ENCODE data around the gene SLC25A19. TPM values are rescaled to one million over a fixed set of nuclear protein-coding genes. Genes with fewer than 3 reads are reported as not detected.

Gene SLC25A19
- total RNA-seq, 1 experiment from 2014 or later, result 29.8 TPM

DNA sequence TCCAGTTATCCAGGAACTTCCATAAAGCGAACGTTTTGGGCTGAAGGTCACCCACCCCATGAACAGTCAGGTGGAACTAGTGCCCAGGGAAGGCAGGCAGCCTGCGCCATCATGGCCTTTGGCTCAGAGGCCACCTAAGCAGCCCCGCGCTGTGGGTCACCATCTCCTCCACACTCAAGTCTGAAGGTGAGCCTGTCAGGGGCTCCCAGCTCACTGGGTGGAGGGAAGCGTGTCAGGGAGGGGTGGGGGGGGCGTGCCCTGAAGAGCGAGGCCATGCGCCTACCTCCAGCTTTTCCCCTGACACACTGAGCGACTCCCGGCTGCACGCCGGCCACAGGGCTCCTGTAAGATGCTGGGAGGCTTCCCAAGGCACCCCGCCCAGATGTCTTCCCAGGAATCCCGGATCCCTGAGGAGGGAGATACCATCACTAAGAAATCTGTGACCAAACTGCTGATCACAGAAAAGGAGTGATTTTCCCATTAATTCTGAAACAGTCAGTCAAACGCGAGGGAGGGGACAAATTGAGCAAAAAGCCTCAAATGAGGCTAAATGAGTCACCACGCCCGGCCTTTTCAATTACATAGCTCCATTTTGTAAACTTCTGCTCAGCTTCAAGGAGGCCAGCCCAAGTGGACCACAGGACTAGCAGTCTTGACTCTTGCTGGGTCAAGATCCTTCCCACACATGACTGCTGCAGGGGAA is 26.5 kb upstream of the SLC25A19 start:
- Mint-ChIP-seq H3K27ac (ENCODE audit: unreplicated experiment) (peak overlapping the region; percentile 17), H3K9me3 (ENCODE audit: unreplicated experiment) (no peaks in the 10 kb centered on the region), H3K27me3 (ENCODE audit: insufficient read depth, unreplicated experiment) (no peaks in the 10 kb centered on the region), H3K36me3 (ENCODE audit: insufficient read depth, unreplicated experiment) (peaks cover 55% of the 10 kb centered on the region), H3K4me1 (ENCODE audit: low read depth, unreplicated experiment) (peaks cover 12% of the 10 kb centered on the region), H3K4me3 (ENCODE audit: unreplicated experiment) (no peak overlapping the region)
- TF ChIP-seq, protein P1, sequence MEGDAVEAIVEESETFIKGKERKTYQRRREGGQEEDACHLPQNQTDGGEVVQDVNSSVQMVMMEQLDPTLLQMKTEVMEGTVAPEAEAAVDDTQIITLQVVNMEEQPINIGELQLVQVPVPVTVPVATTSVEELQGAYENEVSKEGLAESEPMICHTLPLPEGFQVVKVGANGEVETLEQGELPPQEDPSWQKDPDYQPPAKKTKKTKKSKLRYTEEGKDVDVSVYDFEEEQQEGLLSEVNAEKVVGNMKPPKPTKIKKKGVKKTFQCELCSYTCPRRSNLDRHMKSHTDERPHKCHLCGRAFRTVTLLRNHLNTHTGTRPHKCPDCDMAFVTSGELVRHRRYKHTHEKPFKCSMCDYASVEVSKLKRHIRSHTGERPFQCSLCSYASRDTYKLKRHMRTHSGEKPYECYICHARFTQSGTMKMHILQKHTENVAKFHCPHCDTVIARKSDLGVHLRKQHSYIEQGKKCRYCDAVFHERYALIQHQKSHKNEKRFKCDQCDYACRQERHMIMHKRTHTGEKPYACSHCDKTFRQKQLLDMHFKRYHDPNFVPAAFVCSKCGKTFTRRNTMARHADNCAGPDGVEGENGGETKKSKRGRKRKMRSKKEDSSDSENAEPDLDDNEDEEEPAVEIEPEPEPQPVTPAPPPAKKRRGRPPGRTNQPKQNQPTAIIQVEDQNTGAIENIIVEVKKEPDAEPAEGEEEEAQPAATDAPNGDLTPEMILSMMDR (IDR thresholded peaks at IDR 0.05; ENCODE audit: insufficient read depth in 1 of 2, low read depth in 1 of 2, low read length in 1 of 2, severe bottlenecking in 1 of 2, unreplicated experiment in 1 of 2), result no peak
- Histone ChIP-seq H3K36me3 (ENCODE audit: control insufficient read depth, insufficient read depth, low read length) (peaks cover 3% of the 10 kb centered on the region), H3K27me3 (replicated peaks; ENCODE audit: control insufficient read depth, insufficient read depth, low read length) (no peaks in the 10 kb centered on the region; the same call in 1 of the 2 replicates), H3K4me3 (ENCODE audit: low read depth, low read length) (no peak overlapping the region), H3K9me3 (no peaks in the 10 kb centered on the region), H3K4me1 (no peaks in the 10 kb centered on the region)
- ChIA-PET POLR2A (no interaction called here), CTCF (interaction anchor here (0.6 to 1.1 kb wide), 5 partner anchors 17 to 1143 kb away, joined by 3 to 5 read pairs (median 3); partner anchors contain the start of genes MIF4GD and SLC25A19)
- BruUV-seq (replicated peaks), result no TSS peak
- DNase-seq, result no peak
- intact Hi-C loops (cut with micrococcal nuclease; ENCODE audit: unreplicated experiment), result no loop called here

DNA sequence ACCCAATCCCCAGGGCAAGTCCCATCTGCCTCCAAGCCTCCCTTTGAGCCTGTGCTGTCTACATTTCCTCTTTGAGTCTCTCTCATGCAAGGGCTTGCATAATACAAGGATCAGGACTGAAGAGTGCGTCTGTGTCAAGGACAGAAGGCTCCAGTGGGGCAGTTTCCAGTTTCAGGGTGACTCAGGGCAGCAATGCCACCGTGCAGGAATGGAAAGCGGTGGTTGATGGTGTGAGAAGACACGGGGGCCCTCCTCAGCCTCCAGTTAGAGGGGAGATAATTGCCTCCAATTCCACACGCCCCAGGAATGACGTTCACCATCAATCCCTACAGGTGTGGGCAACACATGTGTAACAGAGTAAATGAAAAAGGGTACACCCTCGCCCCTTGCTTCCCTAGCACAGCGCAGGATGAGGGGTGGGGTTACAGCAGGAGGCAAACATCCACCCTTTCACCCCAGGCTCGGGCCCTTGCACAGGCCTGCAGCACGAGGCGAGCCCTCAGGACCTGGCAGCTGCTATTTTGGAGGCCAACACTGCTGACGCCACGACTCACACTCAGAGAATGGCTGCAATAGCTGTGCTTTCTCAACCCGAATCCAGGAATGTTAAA is 24.8 kb upstream of the SLC25A19 start:
- H3K9me3 ChIP-seq, result no peaks in the 10 kb centered on the region
- Mint-ChIP-seq H3K9me3 (ENCODE audit: unreplicated experiment) (no peaks in the 10 kb centered on the region), H3K4me3 (ENCODE audit: unreplicated experiment) (no peak overlapping the region), H3K27ac (ENCODE audit: unreplicated experiment) (no peak overlapping the region), H3K36me3 (ENCODE audit: insufficient read depth, unreplicated experiment) (peaks cover 39% of the 10 kb centered on the region), H3K27me3 (ENCODE audit: insufficient read depth, unreplicated experiment) (no peaks in the 10 kb centered on the region), H3K4me1 (ENCODE audit: low read depth, unreplicated experiment) (peaks cover 20% of the 10 kb centered on the region)
- peaks cover 11% of the 10 kb centered on the region for H3K4me1 ChIP-seq
- TF ChIP-seq, protein P1 (IDR thresholded peaks at IDR 0.05; ENCODE audit: insufficient read depth in 1 of 2, low read depth in 1 of 2, low read length in 1 of 2, severe bottlenecking in 1 of 2, unreplicated experiment in 1 of 2), result no peak
- H3K4me3 ChIP-seq (ENCODE audit: low read depth, low read length), result no peak overlapping the region
- BruUV-seq (replicated peaks), result no TSS peak
- POLR2A ChIA-PET, result interaction anchor here (1.5 kb wide), 1 partner anchor 25 kb away, joined by 6 read pairs; the partner anchor contains the start of gene SLC25A19
- H3K36me3 ChIP-seq (ENCODE audit: control insufficient read depth, insufficient read depth, low read length), result peaks cover 2% of the 10 kb centered on the region; the same call in 1 of the 2 replicates
- no peaks in the 10 kb centered on the region; the same call in 1 of the 2 replicates for H3K27me3 ChIP-seq (replicated peaks; ENCODE audit: control insufficient read depth, insufficient read depth, low read length)
- no peak for DNase-seq
- intact Hi-C loops (cut with micrococcal nuclease; ENCODE audit: unreplicated experiment), result no loop called here
- CTCF ChIA-PET, result no interaction called here

DNA sequence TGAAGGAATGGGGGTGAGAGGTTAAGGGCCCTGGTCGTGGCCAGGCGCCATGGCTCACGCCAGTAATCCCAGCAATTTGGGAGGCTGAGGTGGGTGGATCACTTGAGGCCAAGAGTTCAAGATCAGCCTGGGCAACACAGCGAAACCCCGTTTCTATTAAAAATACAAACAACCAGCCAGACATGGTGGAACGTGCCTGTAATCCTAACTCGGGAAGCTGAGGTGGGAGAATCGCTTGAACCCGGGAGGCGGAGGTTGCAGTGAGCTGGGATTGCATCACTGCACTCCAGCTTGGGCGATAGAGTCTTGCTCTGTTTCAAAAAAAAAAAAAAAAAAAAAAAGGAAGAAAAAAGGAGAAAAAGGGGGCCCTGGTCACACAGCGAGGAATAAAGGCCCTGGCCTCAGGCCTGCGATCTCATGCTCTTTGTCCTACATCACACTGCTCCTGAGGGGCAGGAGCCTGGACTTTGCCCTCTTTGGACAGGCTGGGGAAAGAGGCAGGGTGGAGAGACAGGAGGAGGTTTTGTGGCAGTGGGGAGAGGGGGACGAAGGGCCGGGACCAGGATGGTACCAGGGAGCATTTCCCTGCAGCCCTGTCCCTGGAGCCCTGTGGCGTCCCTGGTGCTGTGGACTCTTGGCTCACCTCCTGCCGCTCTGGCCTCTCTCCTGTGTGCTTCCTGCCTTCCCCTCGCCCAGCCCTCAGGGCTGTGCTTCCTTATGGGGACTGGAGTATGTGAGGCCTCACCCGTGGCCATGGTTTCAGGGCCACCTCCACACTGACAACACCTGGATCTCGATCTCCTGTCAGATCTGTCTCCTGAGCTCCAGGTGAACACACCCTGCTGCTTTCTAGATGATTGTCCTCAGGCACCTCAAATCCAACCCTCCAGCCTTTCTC is 19.7 kb upstream of the SLC25A19 start:
- TF ChIP-seq, protein P1 (IDR thresholded peaks at IDR 0.05; ENCODE audit: insufficient read depth in 1 of 2, low read depth in 1 of 2, low read length in 1 of 2, severe bottlenecking in 1 of 2, unreplicated experiment in 1 of 2), result no peak
- peak; percentile 73 to 87 for DNase-seq
- no peaks in the 10 kb centered on the region; the same call in 1 of the 2 replicates for H3K27me3 ChIP-seq (replicated peaks; ENCODE audit: control insufficient read depth, insufficient read depth, low read length)
- no peak overlapping the region for H3K4me3 ChIP-seq (ENCODE audit: low read depth, low read length)
- peaks cover 25% of the 10 kb centered on the region for H3K4me1 ChIP-seq
- Mint-ChIP-seq H3K9me3 (ENCODE audit: unreplicated experiment) (no peaks in the 10 kb centered on the region), H3K27ac (ENCODE audit: unreplicated experiment) (peak overlapping the region; percentile 96), H3K27me3 (ENCODE audit: insufficient read depth, unreplicated experiment) (no peaks in the 10 kb centered on the region), H3K4me1 (ENCODE audit: low read depth, unreplicated experiment) (peaks cover 34% of the 10 kb centered on the region), H3K36me3 (ENCODE audit: insufficient read depth, unreplicated experiment) (peaks cover 30% of the 10 kb centered on the region), H3K4me3 (ENCODE audit: unreplicated experiment) (peak overlapping the region; percentile 45)
- no peaks in the 10 kb centered on the region for H3K36me3 ChIP-seq (ENCODE audit: control insufficient read depth, insufficient read depth, low read length)
- H3K9me3 ChIP-seq, result no peaks in the 10 kb centered on the region
- ChIA-PET POLR2A (interaction anchor here (0.6 to 1.5 kb wide), 5 partner anchors 20 to 99 kb away, joined by 3 to 8 read pairs (median 6); partner anchors contain the start of genes GRB2 and SLC25A19), CTCF (interaction anchor here (0.7 to 0.8 kb wide), 2 partner anchors 103 to 188 kb away, joined by 3 read pairs; no protein-coding TSS in a partner anchor)
- intact Hi-C loops (cut with micrococcal nuclease; ENCODE audit: unreplicated experiment), result loop anchor here (2.0 kb wide), 1 partner anchor 20 kb away; the partner anchor contains the start of gene SLC25A19
- no TSS peak for BruUV-seq (replicated peaks)
